HG03064 (cell line): Measurements from ENCODE around the gene RIPOR2.
"Not testable (repeated sequence)": the region's sequence is repeated elsewhere in the genome, so short reads cannot be mapped to it uniquely, and the experiment has no call there.

Experiments used
- ATAC-seq: cut with Tn5 transposase; IDR thresholded peaks from one replicate; pipeline ENCODE4 v1.9.1; 2021; ENCODE audit warnings: low read depth; ENCODE audit not compliant: unreplicated experiment

The RIPOR2 gene

DNA sequence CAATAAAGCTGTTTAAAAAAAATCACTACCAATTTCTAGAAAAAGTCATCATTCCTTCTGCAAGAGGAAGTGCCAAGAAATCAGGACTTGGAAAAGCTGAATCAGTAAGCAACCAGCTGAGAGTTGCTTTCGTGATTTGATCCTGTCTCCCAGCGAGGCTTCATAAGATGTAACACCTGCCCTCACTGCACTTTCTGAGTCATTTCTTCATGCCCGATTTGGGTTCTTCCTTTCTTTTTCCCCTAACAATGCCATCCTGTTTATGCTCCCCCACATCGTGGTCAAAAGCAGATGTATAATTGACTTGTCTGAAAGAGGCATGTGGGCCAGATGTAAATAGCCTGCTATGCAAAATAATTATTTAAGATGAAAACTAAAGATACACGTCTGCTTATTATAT is 52.1 kb downstream of the RIPOR2 start:
- ATAC-seq: peak; percentile 69

DNA sequence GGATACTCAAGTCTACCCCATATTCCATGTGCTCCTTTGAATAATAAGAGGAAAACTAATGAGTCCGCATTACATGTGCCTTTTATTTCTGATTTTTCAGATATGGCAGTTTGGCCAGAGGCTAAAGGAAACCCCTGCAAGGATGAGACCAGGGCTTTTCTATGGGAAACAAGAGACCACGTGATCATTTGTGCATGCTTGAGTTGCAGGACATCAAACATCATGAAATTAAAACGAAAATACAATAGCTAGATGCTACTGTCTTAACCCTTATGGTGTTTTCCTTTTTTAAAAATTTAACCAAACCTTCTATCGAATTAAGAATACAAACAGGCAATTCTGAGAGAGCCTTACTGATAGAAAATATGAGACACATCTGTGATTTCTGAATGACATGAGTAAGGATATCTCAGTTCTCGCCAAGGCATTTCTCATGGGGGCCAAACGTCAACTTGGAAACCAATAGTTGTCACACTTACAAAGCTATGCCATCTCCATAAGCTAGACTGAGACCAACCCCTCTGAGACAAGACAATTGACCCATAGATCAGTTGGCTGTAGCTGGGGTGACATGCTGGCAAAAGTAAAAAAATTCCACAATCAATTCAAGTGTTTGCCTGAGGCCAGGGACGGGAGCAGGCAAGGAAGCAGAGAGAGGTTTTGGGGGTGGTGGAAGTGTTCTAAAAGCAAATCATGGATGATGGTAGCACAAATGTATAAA is 52.8 kb downstream of the RIPOR2 start:
- no peak for ATAC-seq

DNA sequence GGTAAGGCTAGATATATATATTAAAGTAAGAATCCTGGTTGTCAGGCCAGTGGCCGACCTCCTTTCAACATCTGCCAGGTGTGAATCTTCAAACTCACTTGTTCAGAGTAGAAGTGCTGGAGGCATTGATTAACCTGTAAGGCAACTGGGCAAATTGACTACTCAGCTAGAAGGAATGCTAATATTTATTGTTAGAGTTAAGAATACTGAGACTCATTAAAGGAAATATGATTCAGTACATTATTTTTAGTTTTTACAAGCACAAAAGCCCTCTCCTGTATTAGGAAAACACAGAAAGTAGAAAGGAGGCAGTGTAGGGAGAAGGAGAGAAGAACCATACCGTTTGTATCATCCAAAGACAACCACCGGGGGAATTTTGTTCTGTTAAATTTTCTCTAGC is 53.5 kb downstream of the RIPOR2 start:
- no peak for ATAC-seq

DNA sequence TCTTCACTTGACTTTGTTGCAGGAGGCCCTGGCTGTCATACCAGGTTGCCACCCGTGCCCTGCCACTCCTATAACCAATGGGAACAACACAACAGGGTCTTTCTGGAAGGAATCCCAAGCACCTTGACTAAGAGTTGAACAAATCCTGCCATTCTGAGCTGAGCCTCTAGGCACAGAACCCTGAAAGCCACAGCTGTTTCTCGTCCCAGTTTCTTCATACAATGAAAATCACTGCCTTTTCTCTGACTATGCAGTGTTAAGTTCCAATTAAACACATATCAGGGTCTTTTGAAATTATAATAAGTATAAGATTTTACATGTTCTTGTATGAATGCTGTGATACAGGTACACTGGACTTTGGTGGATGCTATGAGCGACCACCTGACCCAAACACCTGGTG is 54.4 kb downstream of the RIPOR2 start:
- ATAC-seq: no peak

DNA sequence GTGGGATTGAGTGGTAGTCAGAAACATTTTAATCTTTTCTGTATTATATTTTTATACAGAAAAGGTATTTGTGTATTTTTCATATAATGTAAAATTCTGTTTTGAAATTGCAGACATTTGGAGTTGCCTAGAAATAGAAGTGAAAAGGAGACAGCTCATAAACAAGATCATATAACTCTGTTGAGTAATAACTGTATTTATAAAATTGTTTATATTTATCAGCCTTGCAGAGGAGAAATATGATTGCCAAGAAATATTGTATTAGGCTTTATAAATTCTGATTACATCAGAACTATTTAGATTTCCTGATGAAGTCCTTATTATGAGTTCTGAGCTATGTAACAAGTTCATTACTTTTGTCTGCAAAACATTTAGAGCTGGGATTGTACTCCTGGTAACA is 55.3 kb downstream of the RIPOR2 start:
- ATAC-seq: no peak

DNA sequence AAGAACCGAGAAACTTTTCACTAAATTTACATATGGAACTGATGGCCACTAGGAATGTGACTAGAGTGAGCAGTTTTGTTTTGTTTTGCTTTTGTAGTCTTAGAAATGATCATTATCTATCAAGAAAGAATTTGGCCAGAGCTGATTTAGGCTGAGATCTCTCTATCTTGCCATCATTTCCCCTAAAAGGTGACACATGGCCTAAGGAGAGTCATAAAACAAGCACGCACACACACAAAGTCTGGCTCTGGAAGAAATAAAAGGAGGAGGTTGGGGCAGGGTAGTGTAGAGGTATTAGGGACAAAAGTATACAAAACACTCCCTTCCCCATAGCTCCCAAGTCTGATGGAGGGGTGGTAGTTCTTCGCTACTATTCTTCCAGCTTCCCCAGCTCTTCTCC is 56.4 kb downstream of the RIPOR2 start:
- ATAC-seq: no peak

DNA sequence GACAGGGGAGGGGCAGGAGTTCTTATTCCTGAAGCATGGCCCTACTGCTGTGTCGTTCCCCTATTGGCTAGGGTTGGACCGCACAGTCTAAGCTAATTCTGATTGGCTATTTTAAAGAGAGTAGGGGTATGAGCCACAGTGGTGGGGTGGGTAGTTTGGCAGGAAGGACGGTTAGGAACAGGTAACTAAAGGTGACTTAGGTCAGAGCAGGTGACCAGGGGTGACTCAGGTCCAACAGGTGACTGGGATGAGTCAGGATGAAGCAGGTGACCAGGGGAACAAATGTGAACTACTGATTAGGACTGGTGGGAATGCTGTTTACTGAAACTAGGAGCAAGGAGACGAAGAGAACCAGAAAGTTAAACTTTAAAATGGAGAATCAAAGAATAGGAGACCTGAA is 58.0 kb downstream of the RIPOR2 start:
- ATAC-seq: not testable (repeated sequence)

DNA sequence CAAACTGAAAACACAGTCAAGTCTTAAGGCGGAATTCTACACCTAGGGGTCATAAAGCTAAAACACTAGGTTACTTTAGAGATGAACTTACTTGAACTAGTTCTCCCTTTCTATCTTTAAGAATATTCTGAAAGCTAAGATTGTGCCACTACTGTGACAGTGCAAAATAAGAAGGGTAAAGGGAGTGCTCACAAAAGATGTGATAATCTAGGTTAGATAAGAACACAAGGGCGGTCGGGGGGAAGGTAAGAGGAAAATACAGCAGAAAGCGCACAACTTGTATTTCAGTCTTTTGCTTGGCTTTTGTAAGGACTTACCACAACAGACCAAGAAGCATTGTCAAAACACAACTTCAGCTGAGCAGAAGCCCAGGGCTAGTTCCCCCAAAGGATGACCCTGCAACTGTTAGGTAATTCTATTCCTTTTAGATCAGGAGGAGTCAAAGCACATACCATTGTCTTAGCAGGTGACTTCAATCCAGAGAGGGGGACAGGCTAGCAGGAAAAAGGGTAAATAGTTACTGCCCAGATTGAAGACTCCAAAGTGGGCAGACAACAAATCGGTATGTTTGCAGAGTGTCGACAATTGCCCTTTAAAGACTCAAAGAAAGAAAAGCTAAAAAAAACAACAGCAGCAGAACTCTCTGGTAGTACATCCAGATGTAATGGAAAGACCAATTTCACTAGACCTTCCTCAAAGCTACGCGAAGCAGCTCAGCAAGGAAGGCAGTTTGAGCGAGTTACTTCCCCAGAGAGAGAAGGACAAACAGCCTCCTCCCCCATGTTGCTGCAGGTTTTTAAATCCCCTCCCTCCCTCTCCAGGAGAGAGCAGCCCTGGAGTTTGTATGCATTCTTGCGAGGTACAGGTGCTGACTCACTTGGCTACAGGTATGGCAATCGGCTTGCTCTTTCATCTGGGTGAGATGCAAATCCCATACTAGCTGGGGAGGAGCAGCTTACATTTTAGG is 59.0 kb downstream of the RIPOR2 start:
- no peak for ATAC-seq

DNA sequence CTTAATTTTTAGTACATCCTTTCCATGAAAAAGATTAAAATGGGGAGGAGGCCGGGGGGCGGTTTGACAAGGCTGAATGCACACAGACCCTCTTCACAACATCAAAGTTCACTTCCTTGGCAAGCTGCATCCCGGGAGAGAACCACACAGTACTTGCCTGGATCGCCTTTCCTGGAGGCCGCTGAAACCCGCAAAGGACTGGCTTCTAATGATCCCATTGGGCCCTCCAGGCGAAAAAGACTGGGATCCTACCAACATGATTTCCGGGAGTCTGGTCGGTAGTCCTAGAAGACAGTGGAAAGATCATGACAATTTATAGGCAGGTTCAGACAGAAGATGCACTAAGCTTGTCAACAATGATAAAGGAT is 60.2 kb downstream of the RIPOR2 start:
- ATAC-seq: no peak

DNA sequence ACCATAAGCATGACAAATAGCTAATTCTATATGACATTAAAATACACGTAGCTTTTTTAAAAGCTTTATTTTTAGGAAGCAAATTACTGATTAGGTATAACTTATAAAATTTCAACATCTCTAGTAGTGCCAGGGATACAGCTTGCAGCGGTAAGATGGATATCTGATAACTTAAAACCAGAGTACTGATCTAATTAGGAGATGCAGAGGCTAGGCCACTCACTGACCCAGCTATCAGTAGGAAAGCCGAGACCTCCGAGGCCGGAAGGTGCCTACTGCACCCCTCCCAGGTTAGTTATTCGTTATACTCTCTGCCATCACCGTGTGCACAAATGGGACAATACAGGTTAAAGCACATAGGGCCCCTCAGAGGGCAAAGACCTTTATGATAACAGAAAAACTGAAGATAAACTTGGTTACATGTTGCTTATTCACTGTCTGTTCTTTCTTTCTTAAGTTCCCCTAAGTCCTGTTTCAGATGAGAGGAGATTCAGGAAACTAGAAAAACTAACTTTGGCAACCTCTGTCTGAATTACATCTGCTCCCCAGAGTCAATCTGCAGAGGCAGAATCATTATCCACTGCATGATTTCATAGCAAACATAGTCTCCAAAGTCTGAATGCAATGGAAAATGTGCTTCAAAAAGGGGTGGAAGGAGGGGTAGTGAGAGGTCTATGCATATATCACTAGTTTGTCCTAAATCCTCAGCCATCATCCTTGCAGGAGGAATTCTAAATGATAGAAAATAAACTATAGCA is 60.8 kb downstream of the RIPOR2 start:
- ATAC-seq: no peak

DNA sequence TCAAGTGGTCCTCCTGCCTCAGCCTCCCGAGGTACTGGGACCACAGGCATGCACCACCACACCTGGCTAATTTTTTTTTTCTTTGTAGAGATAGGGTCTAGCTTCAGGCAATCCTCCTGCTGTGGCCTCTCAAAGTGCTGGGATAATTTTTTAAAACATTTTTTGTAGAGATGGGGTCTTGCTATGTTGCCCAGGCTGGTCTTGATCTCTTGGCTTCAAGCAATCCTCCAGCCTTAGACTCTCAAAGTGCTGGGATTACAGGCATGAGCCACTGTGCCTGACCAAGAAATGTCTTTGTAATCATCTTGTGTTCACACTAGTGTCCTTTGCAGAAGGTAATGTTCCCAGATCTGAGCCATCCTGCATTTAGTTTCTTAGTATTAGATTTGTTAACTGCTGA is 61.6 kb downstream of the RIPOR2 start:
- no peak for ATAC-seq

DNA sequence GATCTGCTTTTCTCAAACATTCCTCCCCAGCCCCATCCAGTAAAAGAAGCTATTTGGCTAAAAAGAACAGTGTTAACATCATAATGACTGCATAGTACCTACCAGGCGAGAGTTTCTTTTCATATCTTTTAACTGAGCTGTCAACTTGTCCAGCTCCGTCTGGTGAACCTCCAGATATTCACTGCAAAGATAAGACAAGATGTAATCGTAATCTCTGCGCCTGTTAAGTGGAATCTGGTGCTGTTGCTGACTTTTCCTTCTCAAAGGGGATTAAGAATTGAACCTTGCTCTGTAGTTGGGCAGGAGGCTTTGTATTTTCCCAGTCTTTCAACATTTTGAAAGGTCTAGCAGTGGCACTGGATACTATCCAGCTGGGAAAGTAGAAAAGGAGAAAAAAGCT is 63.0 kb downstream of the RIPOR2 start:
- no peak for ATAC-seq

DNA sequence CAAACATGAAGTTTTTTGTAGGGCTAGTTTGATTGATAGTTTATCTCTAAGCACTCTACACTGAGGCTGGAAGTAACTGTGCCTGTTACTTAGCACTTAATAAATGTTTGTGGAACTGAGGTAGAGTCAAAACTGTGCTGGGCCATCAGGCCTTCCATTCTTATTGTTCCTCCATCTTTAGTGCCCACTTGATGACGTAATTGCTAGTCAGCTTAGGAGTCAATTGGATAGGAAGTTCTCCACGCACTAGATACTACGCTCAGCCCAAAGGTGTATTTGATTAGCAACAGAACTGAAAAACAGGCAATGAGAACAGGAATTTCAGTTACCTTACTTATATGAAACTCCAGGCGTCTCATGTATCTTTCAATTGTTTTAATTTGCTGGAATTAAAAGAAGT is 67.0 kb downstream of the RIPOR2 start:
- no peak for ATAC-seq

DNA sequence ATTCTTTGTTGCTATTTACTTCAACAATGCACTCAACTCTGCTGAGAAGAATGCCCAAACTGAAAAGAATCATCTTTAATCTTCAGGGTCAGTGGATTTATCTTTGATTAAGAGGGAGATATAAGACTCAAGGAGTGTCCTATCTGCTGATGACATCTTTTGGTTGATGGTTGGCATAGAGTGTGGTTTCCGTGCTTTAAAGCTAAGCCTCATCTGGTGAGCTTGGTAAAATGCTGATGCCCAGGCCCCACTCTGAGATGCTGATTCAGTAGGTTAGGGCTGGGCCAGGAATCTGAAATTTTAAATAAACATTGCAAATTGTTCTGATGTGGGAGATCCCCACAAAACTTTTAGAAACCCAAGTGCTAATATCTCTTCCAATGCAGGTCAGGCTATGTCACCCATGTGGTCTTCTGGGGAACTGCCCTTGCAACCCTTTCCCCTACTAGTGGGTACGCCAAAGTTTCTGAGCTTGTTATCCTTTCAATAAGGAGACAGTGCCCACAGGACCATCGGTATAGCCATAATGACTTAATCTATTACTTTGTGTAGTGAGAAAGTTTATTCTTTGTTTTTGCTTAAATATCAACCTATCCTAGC is 68.6 kb downstream of the RIPOR2 start:
- ATAC-seq: no peak

DNA sequence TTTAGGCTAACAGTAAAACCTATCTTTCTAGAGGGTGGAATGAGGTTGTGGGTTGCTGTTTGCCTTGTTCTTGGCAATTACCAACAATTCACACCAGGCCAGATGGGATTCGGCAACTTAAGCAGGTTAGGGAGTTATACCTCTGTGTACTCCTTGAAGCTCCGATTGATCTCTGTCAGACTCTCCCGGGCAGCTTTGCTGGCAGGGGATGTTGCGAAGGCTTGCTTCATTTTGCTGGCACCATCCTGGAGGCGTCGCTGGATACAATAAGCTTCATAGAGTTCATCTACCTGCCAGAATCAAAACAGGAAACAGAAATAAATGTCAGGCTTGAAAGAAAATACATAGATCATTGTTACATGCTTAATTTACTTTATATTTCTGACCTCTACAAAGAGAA is 70.6 kb downstream of the RIPOR2 start:
- ATAC-seq: no peak

DNA sequence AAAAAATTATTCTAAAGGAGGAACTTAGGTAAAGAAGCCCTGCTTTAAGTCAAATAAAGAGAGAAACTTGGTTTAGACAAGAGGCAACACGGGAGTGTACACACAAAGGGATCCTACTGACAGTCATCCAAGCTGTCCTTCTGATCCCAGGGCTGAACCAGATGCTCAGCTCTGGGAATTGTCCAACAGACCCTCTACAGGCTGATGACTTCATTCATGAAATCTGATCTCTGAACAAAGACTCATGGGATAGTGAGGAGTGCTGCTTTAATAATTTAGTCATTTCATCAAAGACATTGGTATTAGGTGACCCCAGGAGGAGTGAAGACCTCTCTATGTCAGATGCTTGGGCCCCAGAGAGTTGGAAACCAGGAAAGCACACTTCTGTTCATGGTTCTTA is 71.4 kb downstream of the RIPOR2 start:
- ATAC-seq: no peak

DNA sequence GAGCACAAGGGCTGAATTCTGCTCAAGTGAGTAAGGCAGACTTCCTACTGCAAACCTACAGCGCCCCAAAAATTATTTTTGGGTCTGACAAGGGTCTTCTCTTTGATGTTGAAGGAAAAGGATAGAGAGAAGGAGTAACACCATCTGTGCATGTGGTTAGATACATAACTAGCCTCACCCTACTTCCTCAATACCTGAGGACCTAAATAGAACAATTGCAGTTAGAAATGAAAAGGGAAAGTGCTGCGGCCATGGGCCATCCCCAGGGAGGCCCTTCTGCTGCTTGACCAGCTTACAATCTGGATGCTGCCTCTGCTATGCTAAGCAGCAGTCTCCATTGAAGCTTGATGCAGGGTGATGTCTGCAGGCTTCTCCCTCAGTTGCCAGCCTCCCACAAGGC is 73.8 kb downstream of the RIPOR2 start:
- ATAC-seq: peak; percentile 77

DNA sequence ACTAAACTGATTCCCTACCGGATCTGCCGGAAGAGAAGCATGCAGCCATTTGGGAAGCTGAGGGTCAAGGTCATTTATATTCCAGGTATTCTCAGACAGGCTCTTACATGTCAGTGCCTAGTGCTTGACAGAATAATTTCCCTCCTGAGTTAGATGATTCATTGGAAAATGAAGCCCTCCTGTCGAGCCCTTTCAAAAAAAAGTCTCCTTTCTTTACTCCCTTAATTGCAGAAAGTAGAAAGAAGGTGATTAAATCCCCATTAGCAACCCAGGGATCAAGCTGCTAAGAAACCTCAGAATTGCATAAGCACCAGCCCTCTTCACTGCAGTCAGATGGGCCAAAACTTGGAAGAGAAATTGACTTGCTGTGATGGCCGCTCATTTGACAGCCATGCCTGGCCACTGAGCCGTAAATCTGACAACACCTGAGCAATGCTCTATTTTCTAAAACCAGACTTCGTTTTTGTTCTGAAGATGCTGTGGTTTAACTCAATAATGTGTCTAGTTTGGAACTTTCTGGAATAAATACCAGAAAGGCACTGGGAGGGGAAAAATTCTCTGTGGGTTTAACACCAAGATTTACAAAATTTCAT is 76.1 kb downstream of the RIPOR2 start:
- no peak for ATAC-seq

DNA sequence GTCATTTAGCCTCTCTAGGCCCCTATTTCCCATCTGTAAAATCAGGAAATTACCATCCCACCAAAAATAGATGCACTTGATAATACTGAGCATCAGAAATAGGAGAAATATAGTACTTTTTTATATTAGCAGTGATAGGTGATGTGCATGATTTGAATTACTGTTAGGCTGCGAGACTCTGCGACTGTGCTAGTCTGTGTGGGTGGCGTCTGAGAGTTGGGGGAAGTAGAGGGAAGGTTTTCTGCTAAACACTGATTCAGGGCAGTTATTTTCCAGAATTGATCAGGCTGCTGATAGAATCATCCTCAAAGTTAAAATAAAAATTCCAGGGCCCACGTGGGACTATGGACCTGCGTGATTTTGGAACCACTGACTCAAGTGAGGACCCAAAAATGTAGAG is 76.6 kb downstream of the RIPOR2 start:
- ATAC-seq: no peak

DNA sequence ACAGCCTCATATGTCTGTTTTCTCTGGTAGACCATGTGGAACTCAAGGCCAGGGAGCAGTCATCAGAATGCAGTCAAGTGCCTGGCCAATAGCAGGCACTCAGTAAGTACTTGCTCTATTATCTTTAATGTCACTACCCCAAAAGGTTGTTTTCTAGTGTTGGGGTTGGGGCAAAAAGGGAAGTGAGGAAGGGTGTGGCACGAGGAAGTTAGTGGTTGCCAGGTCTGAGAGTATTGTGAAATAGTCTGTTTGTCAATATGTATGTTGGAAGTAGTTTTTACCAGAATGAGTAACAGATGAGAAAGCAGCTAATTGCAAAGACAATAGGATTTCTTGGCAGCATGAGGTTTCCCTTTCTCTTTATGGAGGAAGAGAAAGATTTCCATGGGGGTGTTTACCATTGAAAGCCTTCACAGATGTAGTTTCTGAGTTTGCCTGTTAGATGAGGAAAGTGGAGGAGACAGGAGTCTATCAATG is 77.5 kb downstream of the RIPOR2 start:
- peak; percentile 50 for ATAC-seq
